Naive B cell (primary cell): Measurements from ENCODE around the gene PDE6A. TPM values are rescaled to one million over a fixed set of nuclear protein-coding genes. Genes with fewer than 3 reads are reported as not detected.
A peak's percentile ranks its signal among the peaks of the same experiment; 100 is the strongest.

ENCODE experiments used
- ATAC-seq, 2 donors: fragments of 150-1000 bp; cut with Tn5 transposase; 2 replicates each; pipeline ENCODE4 v1.10.0; 2021; ENCODE audit warnings: low read depth in 2 of 2, mild to moderate bottlenecking in 2 of 2, moderate library complexity in 2 of 2
- DNase-seq: peaks from one replicate; pipeline ENCODE4 v3.0.0; 2022
- H3K27ac Mint-ChIP-seq, 6 donors: one replicate each; pipeline ENCODE4 v1.8.0; 2020 to 2022; ENCODE audit warnings: mild to moderate bottlenecking in 6 of 6, mixed read lengths in 6 of 6, moderate library complexity in 5 of 6, inconsistent platforms in 2 of 6
- H3K27me3 Mint-ChIP-seq, 3 donors: one replicate each; pipeline ENCODE4 v1.8.0; 2021 to 2022; ENCODE audit warnings: mixed read lengths in 3 of 3, mild to moderate bottlenecking in 1 of 3
- H3K36me3 Mint-ChIP-seq, 2 donors: one replicate each; pipeline ENCODE4 v1.8.0; 2020 to 2022; ENCODE audit warnings: mixed read lengths in 2 of 2, inconsistent platforms in 1 of 2, mild to moderate bottlenecking in 1 of 2
- H3K4me1 Mint-ChIP-seq, 3 donors: one replicate each; pipeline ENCODE4 v1.8.0; 2020 to 2022; ENCODE audit warnings: mixed read lengths in 3 of 3, inconsistent platforms in 1 of 3, mild to moderate bottlenecking in 1 of 3, moderate library complexity in 1 of 3
- H3K4me3 Mint-ChIP-seq, 8 donors: one replicate each; pipeline ENCODE4 v1.8.0; 2020 to 2022; ENCODE audit warnings: mild to moderate bottlenecking in 8 of 8, mixed read lengths in 8 of 8, moderate library complexity in 8 of 8, inconsistent platforms in 2 of 8
- H3K9me3 Mint-ChIP-seq, 7 donors: one replicate each; pipeline ENCODE4 v1.8.0; 2020 to 2022; ENCODE audit warnings: mixed read lengths in 7 of 7, mild to moderate bottlenecking in 5 of 7, inconsistent platforms in 2 of 7, moderate library complexity in 1 of 7
- polyA plus RNA-seq, 6 donors: library from polyadenylated mRNA; unstranded; fragments of 300-500 nt; fragmentation: Illumina TruSeq; gene quantifications; one replicate each; pipeline ENCODE4 v1.2.3, GENCODE V29; 2021; ENCODE audit warnings: low read depth in 6 of 6

PDE6A gene
- polyA plus RNA-seq, 6 donors from 2014 or later: not detected

DNA sequence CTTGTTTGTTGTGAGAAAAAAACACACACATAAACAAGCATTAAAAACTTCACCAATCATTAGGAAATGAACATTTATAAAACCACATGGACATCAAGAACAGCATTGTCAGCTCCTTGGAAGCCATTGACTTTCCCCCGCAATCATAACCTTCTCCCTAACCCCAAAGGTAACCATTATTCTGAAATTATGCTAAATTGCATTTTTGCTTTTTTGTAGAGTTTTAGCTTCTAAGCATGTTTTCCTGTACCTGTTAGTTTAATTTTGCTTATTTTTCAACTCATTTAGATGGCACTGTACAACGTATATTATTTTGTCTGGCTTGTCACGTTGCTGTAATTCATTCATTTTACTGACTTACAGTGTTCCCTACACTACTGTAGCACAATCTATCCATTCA is 36.8 kb downstream of the PDE6A start:
- Mint-ChIP-seq H3K27ac (no peak overlapping the region), H3K27me3 (peaks cover 14 to 37% (median 30%) of the 10 kb centered on the region in 3 donors), H3K4me3 (no peak overlapping the region), H3K9me3 (peaks cover 0 to 3% (median 0%) of the 10 kb centered on the region in 7 donors), H3K36me3 (no peaks in the 10 kb centered on the region), H3K4me1 (peaks cover 0 to 5% (median 0%) of the 10 kb centered on the region in 3 donors)
- DNase-seq (no peak), ATAC-seq (no peak)

GRCh38 chr5:149904977-149905376 is 39.6 kb downstream of the PDE6A start:
- Mint-ChIP-seq H3K9me3 (no peaks in the 10 kb centered on the region), H3K27ac (peak overlapping the region in 1 of 6 donors; percentile 6), H3K36me3 (no peaks in the 10 kb centered on the region), H3K27me3 (peaks cover 17 to 38% (median 26%) of the 10 kb centered on the region in 3 donors), H3K4me1 (peaks cover 0 to 5% (median 0%) of the 10 kb centered on the region in 3 donors), H3K4me3 (no peak overlapping the region)
- no peak for DNase-seq
- ATAC-seq: no peak

DNA sequence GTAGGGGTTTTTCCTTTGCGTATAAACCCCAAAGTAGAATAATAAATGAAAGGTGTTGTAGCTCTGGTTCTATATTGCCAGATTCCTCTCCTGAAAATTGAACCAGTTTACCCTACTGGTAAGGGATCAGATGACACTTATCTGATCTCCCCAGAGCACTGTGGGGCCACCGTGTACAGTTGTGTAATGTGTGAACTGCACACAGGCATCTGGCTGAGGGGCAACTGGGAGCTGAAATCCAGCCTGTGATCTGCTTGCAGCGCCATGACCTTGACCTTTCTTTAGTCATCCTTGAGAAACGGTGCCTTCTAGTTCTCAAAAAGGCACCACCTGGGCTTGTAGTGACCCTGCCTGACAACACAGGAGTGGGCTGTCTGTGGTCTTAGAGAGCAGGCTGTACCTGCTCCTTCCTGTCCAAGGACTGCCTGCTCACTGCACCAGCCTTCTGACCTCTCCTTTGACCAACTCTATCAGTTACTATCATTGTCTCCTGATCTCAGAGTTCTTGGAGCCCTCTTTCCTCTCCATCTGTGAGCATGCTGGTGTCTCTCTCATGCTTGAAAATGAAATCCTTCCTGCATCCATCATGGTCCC is 40.2 kb downstream of the PDE6A start:
- H3K36me3 Mint-ChIP-seq: no peaks in the 10 kb centered on the region
- no peak overlapping the region for H3K4me3 Mint-ChIP-seq
- peaks cover 18 to 32% (median 26%) of the 10 kb centered on the region in 3 donors for H3K27me3 Mint-ChIP-seq
- H3K27ac Mint-ChIP-seq: no peak overlapping the region
- peaks cover 0 to 5% (median 0%) of the 10 kb centered on the region in 3 donors for H3K4me1 Mint-ChIP-seq
- no peaks in the 10 kb centered on the region for H3K9me3 Mint-ChIP-seq
- no peak for DNase-seq
- no peak for ATAC-seq

- H3K27me3 Mint-ChIP-seq: peaks cover 22 to 29% (median 26%) of the 10 kb centered on the region in 3 donors
- DNase-seq (no peak), ATAC-seq (no peak)
- H3K9me3 Mint-ChIP-seq: no peaks in the 10 kb centered on the region
- H3K36me3 Mint-ChIP-seq: no peaks in the 10 kb centered on the region
- peaks cover 0 to 5% (median 0%) of the 10 kb centered on the region in 3 donors for H3K4me1 Mint-ChIP-seq
- no peak overlapping the region for H3K27ac Mint-ChIP-seq
- H3K4me3 Mint-ChIP-seq: no peak overlapping the region
These were observed 41.2 kb downstream of the PDE6A start for GRCh38 chr5:149903404-149903803.

GRCh38 chr5:149902177-149902576 is 42.4 kb downstream of the PDE6A start:
- Mint-ChIP-seq H3K4me1 (peaks cover 0 to 5% (median 0%) of the 10 kb centered on the region in 3 donors), H3K9me3 (no peaks in the 10 kb centered on the region), H3K27ac (no peak overlapping the region), H3K36me3 (no peaks in the 10 kb centered on the region), H3K27me3 (peaks cover 22 to 29% (median 22%) of the 10 kb centered on the region in 3 donors), H3K4me3 (no peak overlapping the region)
- DNase-seq (no peak), ATAC-seq (no peak)

GRCh38 chr5:149901511-149901910 is 43.1 kb downstream of the PDE6A start:
- Mint-ChIP-seq H3K27me3 (peaks cover 21 to 36% (median 26%) of the 10 kb centered on the region in 3 donors), H3K4me3 (no peak overlapping the region), H3K4me1 (peaks cover 0 to 5% (median 0%) of the 10 kb centered on the region in 3 donors), H3K9me3 (no peaks in the 10 kb centered on the region), H3K27ac (no peak overlapping the region), H3K36me3 (no peaks in the 10 kb centered on the region)
- no peak for ATAC-seq
- DNase-seq: no peak

- Mint-ChIP-seq H3K27ac (no peak overlapping the region), H3K4me3 (no peak overlapping the region), H3K36me3 (no peaks in the 10 kb centered on the region), H3K9me3 (no peaks in the 10 kb centered on the region), H3K27me3 (peaks cover 26 to 44% (median 26%) of the 10 kb centered on the region in 3 donors), H3K4me1 (peaks cover 0 to 5% (median 0%) of the 10 kb centered on the region in 3 donors)
- no peak for ATAC-seq
- no peak for DNase-seq
These were observed 44.2 kb downstream of the PDE6A start for GRCh38 chr5:149900390-149900789.

DNA sequence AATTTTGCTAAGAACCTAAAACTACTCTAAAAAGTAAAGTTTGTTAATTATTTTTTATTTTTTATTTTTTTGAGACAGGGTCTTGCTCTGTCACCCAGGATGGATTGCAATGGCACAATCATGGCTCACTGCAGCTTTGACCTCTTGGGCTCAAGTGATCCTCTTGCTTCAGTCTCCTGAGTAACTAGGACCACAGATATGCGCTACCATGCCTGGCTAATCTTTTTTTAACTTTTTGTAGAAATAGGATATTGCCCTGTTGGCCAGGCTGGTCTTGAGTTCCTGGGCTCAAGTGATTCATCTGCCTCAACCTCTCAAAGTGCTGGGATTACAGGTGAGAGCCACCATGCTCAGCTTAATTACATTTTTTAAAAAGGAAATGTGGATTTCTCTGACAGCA is 45.8 kb downstream of the PDE6A start:
- Mint-ChIP-seq H3K4me3 (no peak overlapping the region), H3K4me1 (no peaks in the 10 kb centered on the region), H3K27ac (no peak overlapping the region), H3K9me3 (no peaks in the 10 kb centered on the region), H3K36me3 (no peaks in the 10 kb centered on the region), H3K27me3 (peaks cover 17 to 33% (median 19%) of the 10 kb centered on the region in 3 donors)
- ATAC-seq (no peak), DNase-seq (no peak)

DNA sequence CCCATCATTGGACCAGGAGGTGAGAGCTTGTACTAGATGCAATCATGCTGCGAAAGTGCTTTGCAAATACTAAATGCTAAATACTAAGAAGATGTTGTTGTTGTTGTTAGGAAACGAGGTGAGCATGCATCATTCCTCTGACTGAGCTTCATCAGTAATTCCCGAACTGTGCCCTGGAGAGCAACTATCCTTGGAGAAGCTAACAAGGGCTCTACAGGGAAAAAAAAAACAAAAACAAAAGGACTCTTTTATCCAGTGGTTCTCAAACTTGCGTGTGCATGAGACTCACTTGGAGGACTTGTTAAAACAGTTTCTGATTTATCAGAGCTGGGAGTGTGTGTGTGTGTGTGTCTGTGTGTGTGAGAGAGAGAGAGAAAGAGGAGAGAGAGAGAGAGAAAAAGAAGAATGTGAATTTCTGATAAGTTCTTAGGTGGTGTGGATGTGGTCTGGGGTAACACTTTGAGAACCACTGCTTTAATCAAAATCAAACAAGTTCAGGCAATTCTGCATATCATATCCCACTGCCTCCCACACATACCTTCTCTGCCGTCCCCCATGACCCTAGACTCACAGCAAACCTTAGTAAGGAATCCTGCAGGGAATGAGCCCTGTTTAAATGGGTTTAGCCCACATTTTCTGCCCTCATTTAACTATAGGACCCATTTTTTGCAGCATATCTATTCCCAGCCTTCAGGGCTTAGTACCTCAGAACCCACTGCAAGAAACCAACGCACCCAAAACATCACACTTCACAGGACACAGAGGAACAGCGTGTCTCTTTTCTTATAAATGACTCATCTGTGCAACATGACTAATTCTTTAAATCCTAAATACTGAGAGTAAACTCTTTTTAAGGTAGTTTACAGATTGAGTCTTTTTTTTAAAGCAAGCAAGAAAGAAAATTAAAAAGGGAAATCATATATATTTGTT is 48.9 kb downstream of the PDE6A start:
- no peaks in the 10 kb centered on the region for H3K4me1 Mint-ChIP-seq
- no peaks in the 10 kb centered on the region for H3K36me3 Mint-ChIP-seq
- H3K4me3 Mint-ChIP-seq: no peak overlapping the region
- no peak for DNase-seq
- no peaks in the 10 kb centered on the region for H3K9me3 Mint-ChIP-seq
- no peak overlapping the region for H3K27ac Mint-ChIP-seq
- peaks cover 11 to 25% (median 15%) of the 10 kb centered on the region in 3 donors for H3K27me3 Mint-ChIP-seq
- no peak for ATAC-seq

GRCh38 chr5:149894237-149894636 is 50.4 kb downstream of the PDE6A start:
- ATAC-seq (no peak), DNase-seq (no peak)
- H3K36me3 Mint-ChIP-seq: no peaks in the 10 kb centered on the region
- H3K4me1 Mint-ChIP-seq: no peaks in the 10 kb centered on the region
- peaks cover 8 to 18% (median 9%) of the 10 kb centered on the region in 3 donors for H3K27me3 Mint-ChIP-seq
- H3K4me3 Mint-ChIP-seq: no peak overlapping the region
- H3K9me3 Mint-ChIP-seq: no peaks in the 10 kb centered on the region
- H3K27ac Mint-ChIP-seq: no peak overlapping the region

- no peaks in the 10 kb centered on the region for H3K36me3 Mint-ChIP-seq
- peaks cover 5 to 18% (median 12%) of the 10 kb centered on the region in 3 donors for H3K27me3 Mint-ChIP-seq
- DNase-seq: no peak
- no peak overlapping the region for H3K4me3 Mint-ChIP-seq
- no peak for ATAC-seq
- no peaks in the 10 kb centered on the region for H3K9me3 Mint-ChIP-seq
- no peak overlapping the region for H3K27ac Mint-ChIP-seq
- no peaks in the 10 kb centered on the region for H3K4me1 Mint-ChIP-seq
These were observed 51.1 kb downstream of the PDE6A start for GRCh38 chr5:149893403-149893931.

DNA sequence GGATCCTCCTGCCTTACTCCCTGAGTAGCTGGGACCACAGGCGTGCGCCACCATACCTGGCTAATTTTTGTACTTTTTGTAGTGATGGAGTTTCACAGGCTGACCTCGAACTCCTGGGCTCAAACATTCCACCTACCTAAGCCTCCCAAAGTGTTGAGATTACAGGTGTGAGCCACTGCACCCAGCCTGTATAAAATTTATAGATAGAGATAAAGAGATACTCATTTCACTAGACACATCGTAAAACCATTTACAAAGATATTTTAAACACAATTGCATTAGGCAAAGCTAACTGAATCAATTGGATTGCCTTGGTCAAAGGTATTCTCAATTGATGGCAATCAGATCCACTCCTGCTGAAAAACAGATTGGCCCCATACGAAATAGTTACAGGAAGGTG is 52.0 kb downstream of the PDE6A start:
- DNase-seq: no peak
- Mint-ChIP-seq H3K4me1 (no peaks in the 10 kb centered on the region), H3K9me3 (no peaks in the 10 kb centered on the region), H3K27ac (no peak overlapping the region), H3K27me3 (peaks cover 5 to 18% (median 9%) of the 10 kb centered on the region in 3 donors), H3K4me3 (no peak overlapping the region), H3K36me3 (no peaks in the 10 kb centered on the region)
- no peak for ATAC-seq

DNA sequence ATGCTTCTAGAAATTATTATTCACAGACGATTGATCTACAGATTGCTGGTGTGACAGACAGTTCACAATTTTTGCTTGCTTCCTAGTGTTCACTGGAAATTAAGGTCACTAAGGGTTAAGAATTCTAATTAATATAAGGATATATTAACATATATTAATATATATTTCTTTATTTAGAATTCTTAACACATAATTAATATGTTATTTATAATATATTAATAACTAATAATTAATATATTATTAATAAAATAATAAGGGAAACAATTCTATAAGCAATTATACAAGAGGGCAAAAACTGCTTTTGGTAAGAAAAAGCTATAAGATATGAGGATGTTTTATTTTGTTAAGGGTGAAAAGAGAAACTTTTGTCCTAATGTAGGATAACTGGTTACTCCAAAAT is 56.3 kb downstream of the PDE6A start:
- Mint-ChIP-seq H3K36me3 (no peaks in the 10 kb centered on the region), H3K9me3 (no peaks in the 10 kb centered on the region), H3K4me3 (no peak overlapping the region), H3K27ac (no peak overlapping the region), H3K4me1 (no peaks in the 10 kb centered on the region), H3K27me3 (peaks cover 9 to 14% (median 14%) of the 10 kb centered on the region in 3 donors)
- DNase-seq (no peak), ATAC-seq (no peak)
